ENCODE data around the gene UBA6.
"Not testable (repeated sequence)": the region's sequence is repeated elsewhere in the genome, so short reads cannot be mapped to it uniquely, and the experiment has no call there.

UBA6 gene

DNA sequence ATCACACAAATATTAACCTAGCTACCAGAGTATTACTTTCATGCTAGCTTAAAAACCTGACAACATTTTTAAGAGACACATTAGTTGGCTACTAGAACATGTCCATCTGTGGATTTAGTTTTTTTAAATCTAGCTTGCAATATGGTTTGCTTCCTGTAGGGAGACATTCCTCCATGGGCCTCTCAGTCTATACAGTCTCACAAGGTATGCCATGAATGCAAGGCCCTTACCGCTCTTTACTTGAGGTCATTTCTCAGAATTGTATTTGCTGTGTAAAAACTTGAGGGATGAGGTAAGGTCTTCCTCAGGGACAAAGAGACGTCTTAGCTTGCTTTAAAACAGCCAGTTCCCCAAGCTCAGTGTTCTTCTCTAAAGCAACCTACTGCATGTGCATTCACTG lies 26.9 kb downstream of the UBA6 start:
- Histone ChIP-seq H3K27me3 (ENCODE audit: control insufficient read depth in 1 of 2, insufficient read depth in 2 of 2, low read length in 2 of 2) (no peaks in the 10 kb centered on the region), H3K36me3 (ENCODE audit: control insufficient read depth in 2 of 2, insufficient read depth in 2 of 2, low read length in 2 of 2) (peaks cover 16 to 28% of the 10 kb centered on the region in 2 donors), H3K27ac (ENCODE audit: low read length) (no peak overlapping the region), H3K4me1 (ENCODE audit: control insufficient read depth, insufficient read depth, low read length) (no peaks in the 10 kb centered on the region), H3K9ac (ENCODE audit: low read length in 2 of 2) (no peak overlapping the region), H3K4me3 (ENCODE audit: low read length in 2 of 2) (no peak overlapping the region), H3K9me3 (ENCODE audit: control insufficient read depth in 2 of 2, low read length in 2 of 2) (no peaks in the 10 kb centered on the region)

DNA sequence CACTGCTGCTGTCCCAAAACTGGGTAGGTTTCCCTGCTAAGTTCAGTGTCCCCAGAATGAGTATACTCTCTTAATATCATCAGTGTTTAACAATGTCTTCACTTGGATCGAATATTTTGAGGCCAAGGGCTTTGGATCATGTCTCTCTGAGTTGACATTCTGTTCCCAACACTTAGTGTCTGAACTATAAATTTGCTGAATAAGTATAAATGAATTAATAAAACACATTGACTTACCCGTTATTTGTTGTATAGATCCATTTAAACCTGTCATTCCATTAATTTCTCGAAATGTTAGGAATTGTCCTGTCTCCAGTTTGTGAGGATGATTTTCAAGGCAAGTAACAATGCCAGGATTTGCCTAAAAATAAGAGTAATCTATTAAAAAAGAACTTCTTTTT lies 32.6 kb downstream of the UBA6 start:
- Histone ChIP-seq H3K27ac (ENCODE audit: low read length) (no peak overlapping the region), H3K4me3 (ENCODE audit: low read length in 2 of 2) (no peak overlapping the region), H3K4me1 (ENCODE audit: control insufficient read depth, insufficient read depth, low read length) (no peaks in the 10 kb centered on the region), H3K36me3 (ENCODE audit: control insufficient read depth in 2 of 2, insufficient read depth in 2 of 2, low read length in 2 of 2) (peaks cover 17 to 21% of the 10 kb centered on the region in 2 donors), H3K27me3 (ENCODE audit: control insufficient read depth in 1 of 2, insufficient read depth in 2 of 2, low read length in 2 of 2) (no peaks in the 10 kb centered on the region), H3K9me3 (ENCODE audit: control insufficient read depth in 2 of 2, low read length in 2 of 2) (no peaks in the 10 kb centered on the region), H3K9ac (ENCODE audit: low read length in 2 of 2) (no peak overlapping the region)

DNA sequence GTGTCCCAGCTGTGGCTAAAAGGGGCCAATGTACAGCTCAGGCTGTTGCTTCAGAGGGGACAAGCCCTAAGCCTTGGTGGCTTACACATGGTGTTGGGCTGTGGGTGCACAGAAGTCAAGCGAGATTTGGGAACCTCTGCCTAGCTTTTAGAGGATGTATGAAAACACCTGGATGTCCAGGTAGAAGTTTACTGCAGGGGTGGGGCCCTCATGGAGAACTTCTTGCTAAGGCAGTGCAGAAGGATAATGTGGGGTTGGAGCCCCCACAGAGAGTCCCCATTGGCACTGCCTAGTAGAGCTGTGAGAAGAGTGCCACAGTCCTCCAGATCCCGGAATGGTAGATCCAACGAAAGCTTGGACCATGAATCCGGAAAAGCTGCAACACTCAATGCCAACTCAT lies 40.5 kb downstream of the UBA6 start:
- no peak overlapping the region for H3K27ac ChIP-seq (ENCODE audit: low read length)
- H3K4me3 ChIP-seq (ENCODE audit: low read length in 2 of 2) = no peak overlapping the region
- H3K27me3 ChIP-seq (ENCODE audit: control insufficient read depth in 1 of 2, insufficient read depth in 2 of 2, low read length in 2 of 2) = no peaks in the 10 kb centered on the region
- peaks cover 20 to 26% of the 10 kb centered on the region in 2 donors for H3K36me3 ChIP-seq (ENCODE audit: control insufficient read depth in 2 of 2, insufficient read depth in 2 of 2, low read length in 2 of 2)
- no peaks in the 10 kb centered on the region for H3K4me1 ChIP-seq (ENCODE audit: control insufficient read depth, insufficient read depth, low read length)
- no peaks in the 10 kb centered on the region for H3K9me3 ChIP-seq (ENCODE audit: control insufficient read depth in 2 of 2, low read length in 2 of 2)
- H3K9ac ChIP-seq (ENCODE audit: low read length in 2 of 2) = no peak overlapping the region

DNA sequence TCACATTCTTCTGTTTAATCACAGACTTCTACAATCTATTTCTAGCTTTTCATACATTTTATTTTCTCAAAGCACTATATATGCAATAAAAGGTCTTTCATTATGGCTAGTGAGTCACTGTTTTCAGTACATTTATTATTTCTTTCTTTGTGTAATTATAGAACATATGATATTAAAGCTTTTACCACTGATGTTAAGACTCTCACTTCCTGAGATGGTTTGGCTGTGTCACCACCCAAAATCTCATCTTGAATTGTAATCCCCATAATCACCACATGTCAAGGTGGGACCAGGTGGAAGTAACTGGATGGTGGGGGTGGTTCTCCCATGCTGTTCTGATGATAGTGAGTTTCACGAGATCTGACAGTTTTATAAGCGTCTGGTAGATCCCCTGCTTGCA lies 41.9 kb downstream of the UBA6 start:
- Histone ChIP-seq H3K36me3 (ENCODE audit: control insufficient read depth in 2 of 2, insufficient read depth in 2 of 2, low read length in 2 of 2) (peaks cover 20 to 26% of the 10 kb centered on the region in 2 donors), H3K4me3 (ENCODE audit: low read length in 2 of 2) (no peak overlapping the region)

DNA sequence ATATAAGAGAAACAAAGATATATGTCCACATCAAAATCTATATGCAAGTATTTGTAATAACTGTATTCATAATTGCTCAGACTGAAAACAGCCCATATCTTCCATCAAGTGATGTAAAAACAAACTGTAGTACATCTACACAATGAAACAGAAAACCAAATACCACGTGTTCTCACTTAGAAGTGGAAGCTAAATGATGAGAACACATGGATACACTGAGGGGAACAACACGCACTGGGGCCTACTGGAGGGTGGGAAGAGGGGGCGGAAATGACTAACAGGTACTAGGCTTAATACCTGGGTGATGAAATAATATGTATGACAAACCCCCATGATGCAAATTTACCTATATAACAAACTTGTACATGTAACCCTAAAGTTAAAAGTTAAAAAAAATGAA lies 42.7 kb downstream of the UBA6 start:
- Histone ChIP-seq H3K27me3 (ENCODE audit: control insufficient read depth in 1 of 2, insufficient read depth in 2 of 2, low read length in 2 of 2) (no peaks in the 10 kb centered on the region), H3K27ac (ENCODE audit: low read length) (no peak overlapping the region), H3K9ac (ENCODE audit: low read length in 2 of 2) (no peak overlapping the region), H3K4me3 (ENCODE audit: low read length in 2 of 2) (no peak overlapping the region), H3K4me1 (ENCODE audit: control insufficient read depth, insufficient read depth, low read length) (no peaks in the 10 kb centered on the region), H3K9me3 (ENCODE audit: control insufficient read depth in 2 of 2, low read length in 2 of 2) (no peaks in the 10 kb centered on the region), H3K36me3 (ENCODE audit: control insufficient read depth in 2 of 2, insufficient read depth in 2 of 2, low read length in 2 of 2) (peaks cover 20 to 23% of the 10 kb centered on the region in 2 donors)

More for the DNA sequence above, 41.9 kb downstream of the UBA6 start:
- no peaks in the 10 kb centered on the region for H3K27me3 ChIP-seq (ENCODE audit: control insufficient read depth in 1 of 2, insufficient read depth in 2 of 2, low read length in 2 of 2)
- H3K4me1 ChIP-seq (ENCODE audit: control insufficient read depth, insufficient read depth, low read length) = no peaks in the 10 kb centered on the region
- H3K9me3 ChIP-seq (ENCODE audit: control insufficient read depth in 2 of 2, low read length in 2 of 2) = no peaks in the 10 kb centered on the region
- H3K27ac ChIP-seq (ENCODE audit: low read length) = no peak overlapping the region
- no peak overlapping the region for H3K9ac ChIP-seq (ENCODE audit: low read length in 2 of 2)

DNA sequence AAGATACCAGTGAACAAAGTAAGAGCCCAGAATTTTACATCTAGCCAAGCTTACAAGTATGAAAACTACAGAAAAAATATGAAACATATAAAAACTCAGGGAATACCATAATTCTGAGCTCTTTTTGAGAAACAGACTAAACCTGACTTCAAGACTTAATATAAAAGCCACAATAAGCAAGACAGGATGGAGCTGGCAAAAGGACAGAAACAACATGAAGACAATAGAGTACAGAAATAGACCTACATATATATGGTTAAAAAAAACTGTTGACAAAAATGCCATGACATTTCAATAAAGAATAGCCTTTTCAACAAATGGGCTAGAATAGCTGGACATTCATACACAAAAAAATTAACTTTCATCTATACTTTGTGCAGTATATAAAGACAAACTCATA lies 49.4 kb downstream of the UBA6 start:
- Histone ChIP-seq H3K27me3 (ENCODE audit: control insufficient read depth in 1 of 2, insufficient read depth in 2 of 2, low read length in 2 of 2) (no peaks in the 10 kb centered on the region), H3K4me1 (ENCODE audit: control insufficient read depth, insufficient read depth, low read length) (no peaks in the 10 kb centered on the region), H3K9ac (ENCODE audit: low read length in 2 of 2) (no peak overlapping the region), H3K4me3 (ENCODE audit: low read length in 2 of 2) (no peak overlapping the region), H3K36me3 (ENCODE audit: control insufficient read depth in 2 of 2, insufficient read depth in 2 of 2, low read length in 2 of 2) (peaks cover 0 to 3% of the 10 kb centered on the region in 2 donors), H3K27ac (ENCODE audit: low read length) (no peak overlapping the region), H3K9me3 (ENCODE audit: control insufficient read depth in 2 of 2, low read length in 2 of 2) (no peaks in the 10 kb centered on the region)

DNA sequence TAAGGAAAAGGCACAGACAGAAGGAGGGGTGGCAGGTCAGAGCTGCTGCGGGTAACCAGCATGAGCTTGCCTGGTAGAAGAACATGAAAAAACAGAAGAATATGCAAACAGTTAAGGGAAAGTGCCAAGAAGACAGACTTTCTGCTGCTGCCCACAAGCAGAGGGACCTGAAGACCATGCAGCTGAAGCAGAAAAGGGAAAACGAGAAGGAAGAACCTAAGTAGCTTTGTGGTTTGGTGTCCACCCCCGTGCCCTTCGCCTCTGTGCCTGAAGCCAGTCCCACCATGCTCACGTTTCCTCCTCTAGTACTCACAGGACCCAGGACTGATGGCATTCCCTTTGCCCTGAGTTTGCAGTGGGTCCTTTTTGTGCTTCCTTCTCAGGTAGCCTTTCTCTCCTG lies 62.8 kb downstream of the UBA6 start:
- Histone ChIP-seq H3K27ac (ENCODE audit: low read length) (no peak overlapping the region), H3K36me3 (ENCODE audit: control insufficient read depth in 2 of 2, insufficient read depth in 2 of 2, low read length in 2 of 2) (peaks cover 7 to 15% of the 10 kb centered on the region in 2 donors)

DNA sequence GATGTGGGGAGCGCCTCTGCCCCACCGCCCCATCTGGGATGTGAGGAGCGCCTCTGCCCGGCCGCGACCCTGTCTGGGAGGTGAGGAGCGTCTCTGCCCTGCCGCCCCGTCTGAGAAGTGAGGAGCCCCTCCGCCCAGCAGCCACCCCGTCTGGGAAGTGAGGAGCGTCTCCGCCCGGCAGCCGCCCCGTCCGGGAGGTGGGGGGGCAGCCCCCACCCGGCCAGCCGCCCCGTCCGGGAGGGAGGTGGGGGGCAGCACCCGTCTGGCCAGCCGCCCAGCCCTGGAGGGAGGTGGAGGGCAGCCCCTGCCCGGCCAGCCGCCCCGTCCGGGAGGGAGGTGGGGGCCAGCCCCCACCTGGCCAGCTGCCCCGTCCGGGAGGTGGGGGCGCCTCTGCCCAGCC lies 64.0 kb downstream of the UBA6 start:
- not testable (repeated sequence) for H3K27ac ChIP-seq (ENCODE audit: low read length); H3K9me3 ChIP-seq (ENCODE audit: control insufficient read depth in 2 of 2, low read length in 2 of 2); H3K4me1 ChIP-seq (ENCODE audit: control insufficient read depth, insufficient read depth, low read length); H3K27me3 ChIP-seq (ENCODE audit: control insufficient read depth in 1 of 2, insufficient read depth in 2 of 2, low read length in 2 of 2); H3K9ac ChIP-seq (ENCODE audit: low read length in 2 of 2); H3K4me3 ChIP-seq (ENCODE audit: low read length in 2 of 2)
- H3K36me3 ChIP-seq (ENCODE audit: control insufficient read depth in 2 of 2, insufficient read depth in 2 of 2, low read length in 2 of 2) = peaks cover 7 to 22% of the 10 kb centered on the region in 2 donors

More for the DNA sequence above, 62.8 kb downstream of the UBA6 start:
- Histone ChIP-seq H3K27me3 (ENCODE audit: control insufficient read depth in 1 of 2, insufficient read depth in 2 of 2, low read length in 2 of 2) (no peaks in the 10 kb centered on the region), H3K4me1 (ENCODE audit: control insufficient read depth, insufficient read depth, low read length) (no peaks in the 10 kb centered on the region), H3K9me3 (ENCODE audit: control insufficient read depth in 2 of 2, low read length in 2 of 2) (no peaks in the 10 kb centered on the region), H3K9ac (ENCODE audit: low read length in 2 of 2) (no peak overlapping the region), H3K4me3 (ENCODE audit: low read length in 2 of 2) (no peak overlapping the region)

DNA sequence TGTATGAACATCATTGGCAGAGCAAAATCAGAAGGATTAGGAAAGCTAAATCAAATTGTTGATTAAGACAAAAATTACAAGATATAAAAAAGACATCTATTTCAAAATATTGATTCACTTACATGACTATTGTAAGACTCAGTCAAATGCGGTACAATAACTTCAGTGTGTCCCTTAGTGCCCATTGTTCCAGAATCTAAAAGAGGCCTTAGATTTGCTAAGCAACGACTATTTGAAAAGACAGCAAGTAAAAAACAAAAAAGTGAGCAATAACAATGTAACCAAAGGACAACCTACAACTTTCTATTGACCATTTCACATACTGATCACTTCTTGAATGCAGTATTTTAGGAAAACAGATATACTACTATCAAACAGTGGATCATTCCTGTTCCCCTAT lies 65.6 kb downstream of the UBA6 start:
- Histone ChIP-seq H3K4me1 (ENCODE audit: control insufficient read depth, insufficient read depth, low read length) (no peaks in the 10 kb centered on the region), H3K27me3 (ENCODE audit: control insufficient read depth in 1 of 2, insufficient read depth in 2 of 2, low read length in 2 of 2) (no peaks in the 10 kb centered on the region), H3K9me3 (ENCODE audit: control insufficient read depth in 2 of 2, low read length in 2 of 2) (no peaks in the 10 kb centered on the region), H3K9ac (ENCODE audit: low read length in 2 of 2) (no peak overlapping the region), H3K36me3 (ENCODE audit: control insufficient read depth in 2 of 2, insufficient read depth in 2 of 2, low read length in 2 of 2) (peaks cover 7 to 22% of the 10 kb centered on the region in 2 donors), H3K4me3 (ENCODE audit: low read length in 2 of 2) (no peak overlapping the region), H3K27ac (ENCODE audit: low read length) (no peak overlapping the region)

DNA sequence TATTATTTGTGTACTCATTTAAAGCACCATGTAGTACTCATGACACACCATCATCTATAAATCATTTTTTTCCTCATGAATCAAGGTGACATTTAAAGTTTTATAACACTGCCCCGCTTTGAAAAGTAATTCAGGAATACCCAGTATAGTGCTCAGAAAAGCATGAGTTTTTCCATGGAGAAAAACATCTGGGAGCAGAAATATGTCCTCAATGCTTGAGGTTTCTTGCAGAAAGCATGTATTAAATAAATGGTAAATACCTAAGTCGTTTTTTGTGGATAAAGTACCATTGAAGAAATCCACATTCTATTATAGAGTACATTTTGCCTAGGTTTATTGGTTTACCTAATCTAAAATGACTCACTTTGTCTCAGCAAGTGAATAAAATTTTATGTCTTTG lies 66.2 kb downstream of the UBA6 start:
- H3K4me1 ChIP-seq (ENCODE audit: control insufficient read depth, insufficient read depth, low read length) = no peaks in the 10 kb centered on the region
- peaks cover 7 to 22% of the 10 kb centered on the region in 2 donors for H3K36me3 ChIP-seq (ENCODE audit: control insufficient read depth in 2 of 2, insufficient read depth in 2 of 2, low read length in 2 of 2)
- H3K27ac ChIP-seq (ENCODE audit: low read length) = no peak overlapping the region
- no peak overlapping the region for H3K9ac ChIP-seq (ENCODE audit: low read length in 2 of 2)
- no peak overlapping the region for H3K4me3 ChIP-seq (ENCODE audit: low read length in 2 of 2)
- no peaks in the 10 kb centered on the region for H3K9me3 ChIP-seq (ENCODE audit: control insufficient read depth in 2 of 2, low read length in 2 of 2)
- no peaks in the 10 kb centered on the region for H3K27me3 ChIP-seq (ENCODE audit: control insufficient read depth in 1 of 2, insufficient read depth in 2 of 2, low read length in 2 of 2)

DNA sequence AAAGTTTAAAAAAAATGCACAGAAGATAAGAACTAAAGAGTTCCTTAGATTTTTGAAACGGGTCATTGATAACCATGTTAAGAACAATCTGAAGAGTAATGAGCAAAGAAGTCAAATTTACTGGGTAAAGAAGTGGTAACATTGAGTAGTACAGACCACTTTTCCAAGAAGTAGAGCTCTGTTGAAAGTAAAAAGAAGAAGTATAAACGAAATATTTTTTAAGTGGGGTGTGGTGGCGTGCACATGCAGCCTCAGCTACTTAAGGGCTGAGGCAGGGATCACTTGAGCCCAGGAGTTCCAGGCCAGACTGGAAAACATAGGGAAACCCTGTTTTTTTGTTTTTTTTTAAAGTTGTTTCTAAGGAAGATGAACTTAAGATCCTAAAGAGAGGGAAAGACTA lies 68.5 kb downstream of the UBA6 start:
- Histone ChIP-seq H3K27ac (ENCODE audit: low read length) (no peak overlapping the region), H3K36me3 (ENCODE audit: control insufficient read depth in 2 of 2, insufficient read depth in 2 of 2, low read length in 2 of 2) (peaks cover 0 to 19% of the 10 kb centered on the region in 2 donors), H3K4me1 (ENCODE audit: control insufficient read depth, insufficient read depth, low read length) (no peaks in the 10 kb centered on the region), H3K9me3 (ENCODE audit: control insufficient read depth in 2 of 2, low read length in 2 of 2) (no peaks in the 10 kb centered on the region), H3K9ac (ENCODE audit: low read length in 2 of 2) (no peak overlapping the region), H3K4me3 (ENCODE audit: low read length in 2 of 2) (no peak overlapping the region), H3K27me3 (ENCODE audit: control insufficient read depth in 1 of 2, insufficient read depth in 2 of 2, low read length in 2 of 2) (no peaks in the 10 kb centered on the region)

All from stomach smooth muscle (tissue), 2 donors.